Neural cell (in vitro differentiated cells): Measurements from ENCODE around the gene DNAJB7.

Source experiments
- EZH2 ChIP-seq: fragments of 200-600, 300-800 bp; shearing (Covaris generic), sonication (generic); IDR thresholded peaks from 2 replicates; pipeline ENCODE4 v1.6.1; 2014; ENCODE audit warnings: antibody characterized with exemption, low read length, borderline replicate concordance, mild to moderate bottlenecking; ENCODE audit not compliant: insufficient read depth, poor library complexity, severe bottlenecking
- SMC3 ChIP-seq: fragments of 450-650 bp; conservative IDR thresholded peaks from 2 replicates; pipeline ENCODE4 v1.6.1; 2014; ENCODE audit warnings: antibody characterized with exemption, mild to moderate bottlenecking, moderate library complexity; ENCODE audit not compliant: poor library complexity
- TF ChIP-seq, protein P1 (sequence below): fragments of 450-650 bp; IDR thresholded peaks from 2 replicates; pipeline ENCODE4 v1.5.1; 2014; ENCODE audit warnings: antibody characterized with exemption, mild to moderate bottlenecking, moderate library complexity; ENCODE audit not compliant: poor library complexity, severe bottlenecking

DNA sequence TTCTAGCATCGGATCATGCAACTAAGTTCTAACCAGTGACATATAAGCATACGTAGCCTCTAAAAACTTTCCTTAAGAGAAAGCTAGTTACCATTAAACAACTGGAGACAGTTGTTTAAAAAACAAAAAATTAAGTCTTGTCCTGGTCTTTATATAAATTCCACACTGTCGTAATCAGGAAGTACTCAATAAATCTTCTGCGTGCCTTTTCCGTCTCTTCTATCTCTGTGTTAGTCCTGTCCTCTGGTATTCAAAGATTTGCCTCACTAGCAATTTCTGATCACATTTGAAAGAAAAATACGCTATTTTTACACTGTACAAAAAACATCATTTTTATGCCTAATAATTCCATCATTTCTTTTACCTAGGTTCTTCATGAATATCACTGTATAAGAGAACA, 32.8 kb downstream of the DNAJB7 start:
- TF ChIP-seq, protein P1, sequence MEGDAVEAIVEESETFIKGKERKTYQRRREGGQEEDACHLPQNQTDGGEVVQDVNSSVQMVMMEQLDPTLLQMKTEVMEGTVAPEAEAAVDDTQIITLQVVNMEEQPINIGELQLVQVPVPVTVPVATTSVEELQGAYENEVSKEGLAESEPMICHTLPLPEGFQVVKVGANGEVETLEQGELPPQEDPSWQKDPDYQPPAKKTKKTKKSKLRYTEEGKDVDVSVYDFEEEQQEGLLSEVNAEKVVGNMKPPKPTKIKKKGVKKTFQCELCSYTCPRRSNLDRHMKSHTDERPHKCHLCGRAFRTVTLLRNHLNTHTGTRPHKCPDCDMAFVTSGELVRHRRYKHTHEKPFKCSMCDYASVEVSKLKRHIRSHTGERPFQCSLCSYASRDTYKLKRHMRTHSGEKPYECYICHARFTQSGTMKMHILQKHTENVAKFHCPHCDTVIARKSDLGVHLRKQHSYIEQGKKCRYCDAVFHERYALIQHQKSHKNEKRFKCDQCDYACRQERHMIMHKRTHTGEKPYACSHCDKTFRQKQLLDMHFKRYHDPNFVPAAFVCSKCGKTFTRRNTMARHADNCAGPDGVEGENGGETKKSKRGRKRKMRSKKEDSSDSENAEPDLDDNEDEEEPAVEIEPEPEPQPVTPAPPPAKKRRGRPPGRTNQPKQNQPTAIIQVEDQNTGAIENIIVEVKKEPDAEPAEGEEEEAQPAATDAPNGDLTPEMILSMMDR: no peak
- TF ChIP-seq EZH2 (no peak), SMC3 (no peak)
